GM10266 (cell line): ENCODE measurements around the gene CTPS2.
"Not testable (repeated sequence)": the region's sequence is repeated elsewhere in the genome, so short reads cannot be mapped to it uniquely, and the experiment has no call there.

Experiments
- DNase-seq: peaks from one replicate; pipeline ENCODE4 v3.0.0; 2012; ENCODE audit errors: extremely low spot score
- TF ChIP-seq, protein P1 (sequence below): IDR thresholded peaks from 2 replicates; pipeline ENCODE4 v1.5.1; 2012; ENCODE audit warnings: mild to moderate bottlenecking, low read depth; ENCODE audit not compliant: control insufficient read depth, insufficient read depth; ENCODE audit errors: missing control alignments

The CTPS2 gene

DNA sequence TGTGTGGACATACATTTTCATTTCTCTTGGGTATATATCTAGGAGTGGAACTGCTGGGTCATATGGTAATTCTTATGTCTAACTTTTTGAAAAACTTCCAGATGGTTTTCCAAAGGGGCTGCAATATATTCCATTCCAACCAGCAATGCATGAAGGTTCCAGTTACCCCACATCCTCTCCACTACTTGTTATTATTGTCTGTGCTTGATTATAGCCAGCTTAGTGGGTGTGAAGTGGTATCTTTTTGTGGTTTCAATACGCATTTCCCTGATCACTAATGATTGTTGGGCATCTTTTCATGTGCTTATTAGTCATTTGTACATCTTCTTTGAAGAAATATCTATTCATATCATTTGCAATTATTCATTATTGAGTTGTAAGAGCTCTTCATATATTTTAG, 94.0 kb downstream of the CTPS2 start:
- no peak for DNase-seq
- TF ChIP-seq, protein P1, sequence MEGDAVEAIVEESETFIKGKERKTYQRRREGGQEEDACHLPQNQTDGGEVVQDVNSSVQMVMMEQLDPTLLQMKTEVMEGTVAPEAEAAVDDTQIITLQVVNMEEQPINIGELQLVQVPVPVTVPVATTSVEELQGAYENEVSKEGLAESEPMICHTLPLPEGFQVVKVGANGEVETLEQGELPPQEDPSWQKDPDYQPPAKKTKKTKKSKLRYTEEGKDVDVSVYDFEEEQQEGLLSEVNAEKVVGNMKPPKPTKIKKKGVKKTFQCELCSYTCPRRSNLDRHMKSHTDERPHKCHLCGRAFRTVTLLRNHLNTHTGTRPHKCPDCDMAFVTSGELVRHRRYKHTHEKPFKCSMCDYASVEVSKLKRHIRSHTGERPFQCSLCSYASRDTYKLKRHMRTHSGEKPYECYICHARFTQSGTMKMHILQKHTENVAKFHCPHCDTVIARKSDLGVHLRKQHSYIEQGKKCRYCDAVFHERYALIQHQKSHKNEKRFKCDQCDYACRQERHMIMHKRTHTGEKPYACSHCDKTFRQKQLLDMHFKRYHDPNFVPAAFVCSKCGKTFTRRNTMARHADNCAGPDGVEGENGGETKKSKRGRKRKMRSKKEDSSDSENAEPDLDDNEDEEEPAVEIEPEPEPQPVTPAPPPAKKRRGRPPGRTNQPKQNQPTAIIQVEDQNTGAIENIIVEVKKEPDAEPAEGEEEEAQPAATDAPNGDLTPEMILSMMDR, result no peak

DNA sequence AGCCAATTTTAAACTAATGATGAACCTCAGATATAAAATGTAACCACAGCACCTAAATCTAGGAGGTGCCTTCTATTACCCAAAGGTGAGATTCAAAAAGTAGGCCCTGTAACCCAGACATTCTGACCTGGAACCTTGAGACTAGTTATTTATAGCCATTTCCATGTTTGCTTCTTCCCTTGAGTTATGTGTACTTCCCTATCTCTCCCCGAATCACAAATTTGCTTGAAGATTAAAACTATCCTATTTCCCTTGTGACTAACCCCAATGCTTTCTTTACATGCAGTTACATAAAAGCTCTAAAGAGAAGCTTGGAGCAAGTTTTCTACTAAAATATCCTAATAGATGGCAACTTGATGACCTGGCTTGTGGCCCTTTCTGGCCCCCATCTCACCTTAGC, 95.1 kb downstream of the CTPS2 start:
- TF ChIP-seq, protein P1, result no peak
- DNase-seq, result no peak

DNA sequence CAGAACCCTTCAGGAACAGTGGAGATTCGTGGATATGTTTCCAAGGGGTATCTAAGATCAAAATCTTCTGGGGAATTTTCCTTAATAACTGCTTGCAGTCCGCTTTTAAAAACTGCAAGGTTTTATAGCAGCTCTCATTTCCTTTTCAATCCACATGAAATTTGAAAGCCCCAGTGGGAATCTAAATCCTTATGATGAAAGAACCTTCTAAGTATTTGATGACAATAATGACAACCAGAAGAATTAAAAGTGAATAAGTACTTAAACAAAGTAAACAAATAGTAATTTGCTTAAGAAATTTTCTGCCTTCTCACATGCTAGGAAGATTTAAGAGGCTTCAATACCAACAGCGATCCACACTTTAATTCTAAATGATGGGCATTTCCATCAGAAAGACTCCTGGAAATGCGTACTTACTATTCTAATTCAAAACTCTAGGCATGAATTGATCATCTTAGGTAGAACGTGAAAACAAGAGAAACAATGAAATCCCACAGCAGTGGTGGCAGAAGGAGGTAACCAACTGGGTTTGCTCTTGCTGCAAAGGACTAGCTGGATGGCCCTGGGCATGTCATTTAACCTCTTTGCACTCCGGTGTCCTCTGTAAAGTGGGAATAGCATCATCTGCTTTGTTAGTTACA, 100.1 kb downstream of the CTPS2 start:
- no peak for DNase-seq

DNA sequence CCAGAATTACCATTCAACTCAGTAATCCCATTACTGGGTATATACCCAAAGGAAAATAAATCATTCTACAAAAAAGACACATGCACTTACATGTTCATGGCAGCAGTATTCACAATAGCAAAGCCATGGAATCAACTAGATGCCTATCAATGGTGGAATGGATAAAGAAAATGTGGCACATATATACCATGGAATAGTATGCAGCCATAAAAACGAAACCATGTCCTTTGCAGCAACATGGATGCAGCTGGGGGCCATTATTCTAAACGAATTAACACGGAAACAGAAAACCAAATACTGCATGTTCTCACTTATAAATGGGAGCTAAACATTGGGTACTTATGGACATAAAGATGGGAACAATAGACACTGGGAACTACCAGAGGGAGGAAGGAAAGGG, 101.8 kb downstream of the CTPS2 start:
- DNase-seq, result not testable (repeated sequence)

More for the DNA sequence above, 100.1 kb downstream of the CTPS2 start:
- TF ChIP-seq, protein P1, result no peak

DNA sequence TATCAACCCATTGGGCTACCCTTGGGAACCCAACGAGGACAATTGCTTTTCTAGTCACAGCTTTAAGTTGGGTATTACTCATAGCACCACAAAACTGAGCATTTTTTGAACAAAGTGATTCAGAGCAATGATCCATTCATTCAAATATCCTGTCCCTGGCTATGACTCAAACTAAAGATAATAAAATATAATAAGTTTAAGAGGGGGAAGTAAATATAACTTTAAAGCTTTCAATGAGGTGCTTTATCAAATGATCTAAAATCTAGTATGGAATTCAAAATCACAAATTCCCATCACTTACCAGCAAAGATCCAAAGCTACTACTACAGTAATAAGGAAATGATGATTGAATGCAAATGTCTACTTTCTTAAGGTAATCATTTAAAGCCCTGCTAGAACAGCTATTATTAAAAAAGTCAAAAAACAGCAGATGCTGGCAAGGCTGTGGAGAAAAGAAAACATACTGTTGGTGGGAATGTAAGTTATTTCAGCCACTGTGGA, 102.3 kb downstream of the CTPS2 start:
- TF ChIP-seq, protein P1, result no peak
- DNase-seq, result no peak

DNA sequence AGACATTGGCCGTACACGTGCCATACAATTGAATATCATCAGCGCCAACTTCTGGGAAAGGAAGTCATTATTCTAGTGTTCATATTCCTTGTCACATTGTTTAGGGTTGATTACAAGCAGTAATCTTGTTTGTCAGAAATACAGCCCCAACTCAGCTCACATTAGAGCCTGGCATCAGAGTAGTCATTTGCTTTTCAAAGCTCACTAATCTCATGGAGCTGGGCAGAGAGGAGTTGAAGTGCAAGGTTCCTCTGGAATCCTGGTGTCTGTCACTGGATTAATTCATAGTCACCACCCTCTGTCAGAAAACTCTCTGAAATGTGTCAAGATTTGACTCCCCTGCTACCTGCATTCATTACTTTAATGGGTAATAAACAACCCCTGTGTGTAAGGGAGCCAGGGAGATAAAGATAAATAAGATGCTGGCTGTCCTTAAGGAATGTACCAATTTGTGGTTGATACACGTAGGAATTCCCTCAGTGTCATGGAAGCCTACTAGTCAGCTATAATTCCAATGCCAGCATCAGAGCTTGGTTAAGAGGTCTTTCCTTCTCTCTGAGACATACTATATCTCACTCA, 106.2 kb downstream of the CTPS2 start:
- DNase-seq, result no peak
- TF ChIP-seq, protein P1, result no peak

DNA sequence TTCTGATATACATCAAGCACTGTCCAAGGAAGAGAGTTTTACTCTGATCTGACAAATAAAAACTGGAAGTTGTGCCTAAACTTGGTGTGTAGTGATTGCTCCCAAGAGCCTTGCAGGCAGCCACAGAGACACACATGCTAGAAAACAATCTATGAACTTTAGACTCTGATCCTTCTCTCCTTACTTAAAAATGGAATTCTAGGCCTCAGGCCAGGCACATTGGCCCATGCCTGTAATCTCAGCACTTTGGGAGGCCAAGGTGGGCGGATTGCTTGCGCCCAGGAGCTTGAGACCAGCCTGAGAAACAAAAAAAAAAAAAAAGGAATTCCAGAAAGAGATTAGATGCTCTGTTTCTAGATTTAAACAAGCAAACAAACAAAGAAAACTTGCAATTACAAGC, 108.1 kb downstream of the CTPS2 start:
- DNase-seq, result no peak
- TF ChIP-seq, protein P1, result no peak
